Measurements from ENCODE around the gene SYT1.
"Not testable (repeated sequence)": the region's sequence is repeated elsewhere in the genome, so short reads cannot be mapped to it uniquely, and the experiment has no call there.

The SYT1 gene

GRCh38 chr12:79426121-79426520 lies 561.5 kb downstream of the SYT1 start:
- Mint-ChIP-seq H3K4me1 (ENCODE audit: low read depth in 2 of 2) (no peaks in the 10 kb centered on the region), H3K9me3 (peaks cover 0 to 2% of the 10 kb centered on the region in 2 donors), H3K27me3 (no peaks in the 10 kb centered on the region), H3K4me3 (no peak overlapping the region), H3K27ac (no peak overlapping the region), H3K36me3 (ENCODE audit: insufficient read depth) (no peaks in the 10 kb centered on the region)
- ATAC-seq (replicated peaks): no peak
- no peak for DNase-seq

- not testable (repeated sequence) for H3K9me3 Mint-ChIP-seq; H3K4me3 Mint-ChIP-seq; ATAC-seq (replicated peaks); H3K36me3 Mint-ChIP-seq (ENCODE audit: insufficient read depth); DNase-seq; H3K27ac Mint-ChIP-seq; H3K4me1 Mint-ChIP-seq (ENCODE audit: low read depth in 2 of 2); H3K27me3 Mint-ChIP-seq
Measured at GRCh38 chr12:79426744-79427143, 562.2 kb downstream of the SYT1 start.

- H3K27me3 Mint-ChIP-seq: no peaks in the 10 kb centered on the region
- DNase-seq: no peak
- no peak overlapping the region for H3K4me3 Mint-ChIP-seq
- no peak overlapping the region for H3K27ac Mint-ChIP-seq
- no peaks in the 10 kb centered on the region for H3K4me1 Mint-ChIP-seq (ENCODE audit: low read depth in 2 of 2)
- H3K9me3 Mint-ChIP-seq: peaks cover 0 to 6% of the 10 kb centered on the region in 2 donors
- H3K36me3 Mint-ChIP-seq (ENCODE audit: insufficient read depth): no peaks in the 10 kb centered on the region
- no peak for ATAC-seq (replicated peaks)
Measured at GRCh38 chr12:79433465-79434072, 569.0 kb downstream of the SYT1 start.

- Mint-ChIP-seq H3K36me3 (ENCODE audit: insufficient read depth) (no peaks in the 10 kb centered on the region), H3K4me3 (no peak overlapping the region), H3K9me3 (peaks cover 0 to 6% of the 10 kb centered on the region in 2 donors), H3K4me1 (ENCODE audit: low read depth in 2 of 2) (no peaks in the 10 kb centered on the region), H3K27ac (no peak overlapping the region), H3K27me3 (no peaks in the 10 kb centered on the region)
- no peak for DNase-seq
- no peak for ATAC-seq (replicated peaks)
Measured at GRCh38 chr12:79434561-79434960, 570.0 kb downstream of the SYT1 start.

GRCh38 chr12:79435742-79436141 lies 571.2 kb downstream of the SYT1 start:
- Mint-ChIP-seq H3K4me3 (no peak overlapping the region), H3K4me1 (ENCODE audit: low read depth in 2 of 2) (no peaks in the 10 kb centered on the region), H3K27me3 (no peaks in the 10 kb centered on the region), H3K9me3 (peaks cover 0 to 6% of the 10 kb centered on the region in 2 donors), H3K27ac (no peak overlapping the region), H3K36me3 (ENCODE audit: insufficient read depth) (no peaks in the 10 kb centered on the region)
- no peak for DNase-seq
- ATAC-seq (replicated peaks): no peak

GRCh38 chr12:79438480-79439174 lies 574.1 kb downstream of the SYT1 start:
- no peaks in the 10 kb centered on the region for H3K36me3 Mint-ChIP-seq (ENCODE audit: insufficient read depth)

GRCh38 chr12:79439175-79439825 lies 574.7 kb downstream of the SYT1 start:
- H3K27me3 Mint-ChIP-seq: no peaks in the 10 kb centered on the region
- no peaks in the 10 kb centered on the region for H3K36me3 Mint-ChIP-seq (ENCODE audit: insufficient read depth)
- no peak for ATAC-seq (replicated peaks)
- no peak for DNase-seq
- peaks cover 0 to 6% of the 10 kb centered on the region in 2 donors for H3K9me3 Mint-ChIP-seq
- no peaks in the 10 kb centered on the region for H3K4me1 Mint-ChIP-seq (ENCODE audit: low read depth in 2 of 2)
- H3K4me3 Mint-ChIP-seq: no peak overlapping the region
- no peak overlapping the region for H3K27ac Mint-ChIP-seq

More at GRCh38 chr12:79438480-79439174, 574.1 kb downstream of the SYT1 start:
- Mint-ChIP-seq H3K4me1 (ENCODE audit: low read depth in 2 of 2) (no peaks in the 10 kb centered on the region), H3K27me3 (no peaks in the 10 kb centered on the region), H3K4me3 (no peak overlapping the region), H3K9me3 (peaks cover 0 to 6% of the 10 kb centered on the region in 2 donors), H3K27ac (no peak overlapping the region)
- no peak for ATAC-seq (replicated peaks)
- DNase-seq: no peak

GRCh38 chr12:79441534-79441933 lies 577.0 kb downstream of the SYT1 start:
- H3K36me3 Mint-ChIP-seq (ENCODE audit: insufficient read depth): no peaks in the 10 kb centered on the region
- no peak overlapping the region for H3K27ac Mint-ChIP-seq
- peaks cover 0 to 5% of the 10 kb centered on the region in 2 donors for H3K9me3 Mint-ChIP-seq
- no peaks in the 10 kb centered on the region for H3K4me1 Mint-ChIP-seq (ENCODE audit: low read depth in 2 of 2)
- H3K4me3 Mint-ChIP-seq: no peak overlapping the region
- ATAC-seq (replicated peaks): no peak
- H3K27me3 Mint-ChIP-seq: no peaks in the 10 kb centered on the region
- DNase-seq: no peak

- no peaks in the 10 kb centered on the region for H3K36me3 Mint-ChIP-seq (ENCODE audit: insufficient read depth)
- no peak overlapping the region for H3K27ac Mint-ChIP-seq
- ATAC-seq (replicated peaks) (no peak), DNase-seq (no peak)
- H3K27me3 Mint-ChIP-seq: no peaks in the 10 kb centered on the region
- H3K9me3 Mint-ChIP-seq: no peaks in the 10 kb centered on the region
- no peak overlapping the region for H3K4me3 Mint-ChIP-seq
- H3K4me1 Mint-ChIP-seq (ENCODE audit: low read depth in 2 of 2): no peaks in the 10 kb centered on the region
Measured at GRCh38 chr12:79442396-79442795, 577.8 kb downstream of the SYT1 start.

- Mint-ChIP-seq H3K36me3 (ENCODE audit: insufficient read depth) (no peaks in the 10 kb centered on the region), H3K4me3 (no peak overlapping the region), H3K9me3 (no peaks in the 10 kb centered on the region), H3K27ac (no peak overlapping the region), H3K27me3 (no peaks in the 10 kb centered on the region), H3K4me1 (ENCODE audit: low read depth in 2 of 2) (no peaks in the 10 kb centered on the region)
- DNase-seq (no peak), ATAC-seq (replicated peaks) (no peak)
Measured at GRCh38 chr12:79444089-79444488, 579.5 kb downstream of the SYT1 start.

- Mint-ChIP-seq H3K4me3 (no peak overlapping the region), H3K4me1 (ENCODE audit: low read depth in 2 of 2) (no peaks in the 10 kb centered on the region), H3K9me3 (no peaks in the 10 kb centered on the region), H3K27me3 (no peaks in the 10 kb centered on the region), H3K36me3 (ENCODE audit: insufficient read depth) (no peaks in the 10 kb centered on the region), H3K27ac (no peak overlapping the region)
- DNase-seq (no peak), ATAC-seq (replicated peaks) (no peak)
Measured at GRCh38 chr12:79448816-79449215, 584.2 kb downstream of the SYT1 start.

GRCh38 chr12:79451365-79451764 lies 586.8 kb downstream of the SYT1 start:
- H3K4me3 Mint-ChIP-seq: no peak overlapping the region
- no peak overlapping the region for H3K27ac Mint-ChIP-seq
- no peaks in the 10 kb centered on the region for H3K36me3 Mint-ChIP-seq (ENCODE audit: insufficient read depth)
- DNase-seq: no peak
- no peaks in the 10 kb centered on the region for H3K4me1 Mint-ChIP-seq (ENCODE audit: low read depth in 2 of 2)
- no peaks in the 10 kb centered on the region for H3K9me3 Mint-ChIP-seq
- ATAC-seq (replicated peaks): no peak
- no peaks in the 10 kb centered on the region for H3K27me3 Mint-ChIP-seq

- DNase-seq (no peak), ATAC-seq (replicated peaks) (no peak)
- no peaks in the 10 kb centered on the region for H3K27me3 Mint-ChIP-seq
- no peaks in the 10 kb centered on the region for H3K36me3 Mint-ChIP-seq (ENCODE audit: insufficient read depth)
- H3K27ac Mint-ChIP-seq: no peak overlapping the region
- no peaks in the 10 kb centered on the region for H3K9me3 Mint-ChIP-seq
- no peak overlapping the region for H3K4me3 Mint-ChIP-seq
- H3K4me1 Mint-ChIP-seq (ENCODE audit: low read depth in 2 of 2): no peaks in the 10 kb centered on the region
Measured at GRCh38 chr12:79451978-79452377, 587.4 kb downstream of the SYT1 start.

GRCh38 chr12:79452906-79453305 lies 588.3 kb downstream of the SYT1 start:
- no peak for ATAC-seq (replicated peaks)
- Mint-ChIP-seq H3K4me3 (no peak overlapping the region), H3K27ac (no peak overlapping the region), H3K27me3 (no peaks in the 10 kb centered on the region), H3K9me3 (no peaks in the 10 kb centered on the region), H3K36me3 (ENCODE audit: insufficient read depth) (no peaks in the 10 kb centered on the region), H3K4me1 (ENCODE audit: low read depth in 2 of 2) (no peaks in the 10 kb centered on the region)
- no peak for DNase-seq

Measured in effector memory CD8-positive, alpha-beta T cell (primary cell).